GM12872 (cell line): Measurements from ENCODE around the gene SPEG.

Experiments
- TF ChIP-seq, protein P1 (sequence below): IDR thresholded peaks from 3 replicates; pipeline ENCODE4 v1.5.1; 2011; ENCODE audit warnings: low read depth, mild to moderate bottlenecking, low read length, moderate library complexity; ENCODE audit not compliant: insufficient read depth

Gene SPEG

DNA sequence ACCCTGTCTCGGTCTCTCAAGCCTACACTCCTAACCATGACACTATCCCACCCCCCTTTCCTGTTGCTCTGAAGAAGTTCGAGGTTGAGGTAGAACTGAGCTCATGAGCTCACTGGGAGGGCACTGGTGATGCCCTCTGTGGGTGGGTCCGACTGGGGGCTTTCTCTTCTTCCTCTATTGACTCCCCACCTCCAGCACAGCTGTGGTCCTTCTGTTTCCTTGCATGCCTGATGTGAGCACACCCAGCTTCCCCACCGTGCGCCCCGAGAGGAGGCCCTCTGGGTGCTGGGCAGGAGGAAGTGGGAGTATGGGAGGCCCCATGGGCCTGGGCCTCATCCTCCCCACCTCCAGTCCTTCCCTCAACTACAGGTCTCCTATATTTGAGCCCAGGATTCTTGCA is 20.9 kb downstream of the SPEG start:
- TF ChIP-seq, protein P1, sequence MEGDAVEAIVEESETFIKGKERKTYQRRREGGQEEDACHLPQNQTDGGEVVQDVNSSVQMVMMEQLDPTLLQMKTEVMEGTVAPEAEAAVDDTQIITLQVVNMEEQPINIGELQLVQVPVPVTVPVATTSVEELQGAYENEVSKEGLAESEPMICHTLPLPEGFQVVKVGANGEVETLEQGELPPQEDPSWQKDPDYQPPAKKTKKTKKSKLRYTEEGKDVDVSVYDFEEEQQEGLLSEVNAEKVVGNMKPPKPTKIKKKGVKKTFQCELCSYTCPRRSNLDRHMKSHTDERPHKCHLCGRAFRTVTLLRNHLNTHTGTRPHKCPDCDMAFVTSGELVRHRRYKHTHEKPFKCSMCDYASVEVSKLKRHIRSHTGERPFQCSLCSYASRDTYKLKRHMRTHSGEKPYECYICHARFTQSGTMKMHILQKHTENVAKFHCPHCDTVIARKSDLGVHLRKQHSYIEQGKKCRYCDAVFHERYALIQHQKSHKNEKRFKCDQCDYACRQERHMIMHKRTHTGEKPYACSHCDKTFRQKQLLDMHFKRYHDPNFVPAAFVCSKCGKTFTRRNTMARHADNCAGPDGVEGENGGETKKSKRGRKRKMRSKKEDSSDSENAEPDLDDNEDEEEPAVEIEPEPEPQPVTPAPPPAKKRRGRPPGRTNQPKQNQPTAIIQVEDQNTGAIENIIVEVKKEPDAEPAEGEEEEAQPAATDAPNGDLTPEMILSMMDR: no peak

DNA sequence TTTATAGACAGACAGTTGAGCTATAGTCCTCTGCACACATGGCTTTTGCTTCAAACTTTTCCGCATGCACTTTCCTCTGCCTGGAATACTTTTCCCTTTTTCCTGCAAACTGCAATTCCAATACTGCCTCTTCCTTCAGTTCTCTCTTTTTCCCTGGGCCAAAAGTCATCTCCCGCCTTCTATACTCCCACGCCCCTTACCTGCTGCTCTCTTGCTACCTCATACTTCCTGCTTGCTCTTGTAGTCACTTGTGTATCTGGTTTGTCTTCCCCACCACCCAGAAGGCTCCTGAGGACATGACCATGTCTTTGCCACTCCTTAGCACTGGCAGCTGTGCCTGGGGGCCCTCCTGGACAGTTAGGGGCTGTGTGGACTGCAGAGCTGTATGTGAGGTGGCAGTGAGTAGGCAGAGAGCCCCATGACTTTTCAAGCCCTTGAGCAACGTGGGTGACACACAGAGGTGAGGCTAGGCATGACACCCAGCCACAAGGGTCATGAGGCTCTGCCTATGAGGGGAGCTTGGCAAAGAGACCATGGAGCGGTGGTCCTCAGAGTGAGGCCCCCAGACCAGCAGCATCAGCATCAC is 23.2 kb downstream of the SPEG start:
- TF ChIP-seq, protein P1: peak; percentile 50

DNA sequence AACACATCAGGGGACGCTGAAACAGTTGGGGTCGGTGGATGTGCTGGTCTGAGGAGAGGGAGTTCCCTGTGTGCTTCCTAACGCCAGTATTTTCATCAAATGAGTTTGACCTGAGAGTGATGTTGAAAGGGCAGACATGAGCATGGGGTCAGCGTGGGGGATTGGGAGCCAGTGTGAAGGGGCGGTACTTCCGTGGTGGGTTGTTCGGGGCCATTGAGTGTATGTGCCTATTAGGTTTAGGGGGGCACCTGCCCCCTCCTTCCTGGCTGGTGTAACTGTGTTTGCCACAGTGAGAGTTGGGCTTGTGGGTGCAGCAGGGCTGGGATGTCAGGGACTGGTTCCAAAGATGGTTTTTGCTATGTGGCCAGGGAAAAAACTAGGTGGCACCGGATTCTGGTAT is 24.4 kb downstream of the SPEG start:
- TF ChIP-seq, protein P1: no peak

DNA sequence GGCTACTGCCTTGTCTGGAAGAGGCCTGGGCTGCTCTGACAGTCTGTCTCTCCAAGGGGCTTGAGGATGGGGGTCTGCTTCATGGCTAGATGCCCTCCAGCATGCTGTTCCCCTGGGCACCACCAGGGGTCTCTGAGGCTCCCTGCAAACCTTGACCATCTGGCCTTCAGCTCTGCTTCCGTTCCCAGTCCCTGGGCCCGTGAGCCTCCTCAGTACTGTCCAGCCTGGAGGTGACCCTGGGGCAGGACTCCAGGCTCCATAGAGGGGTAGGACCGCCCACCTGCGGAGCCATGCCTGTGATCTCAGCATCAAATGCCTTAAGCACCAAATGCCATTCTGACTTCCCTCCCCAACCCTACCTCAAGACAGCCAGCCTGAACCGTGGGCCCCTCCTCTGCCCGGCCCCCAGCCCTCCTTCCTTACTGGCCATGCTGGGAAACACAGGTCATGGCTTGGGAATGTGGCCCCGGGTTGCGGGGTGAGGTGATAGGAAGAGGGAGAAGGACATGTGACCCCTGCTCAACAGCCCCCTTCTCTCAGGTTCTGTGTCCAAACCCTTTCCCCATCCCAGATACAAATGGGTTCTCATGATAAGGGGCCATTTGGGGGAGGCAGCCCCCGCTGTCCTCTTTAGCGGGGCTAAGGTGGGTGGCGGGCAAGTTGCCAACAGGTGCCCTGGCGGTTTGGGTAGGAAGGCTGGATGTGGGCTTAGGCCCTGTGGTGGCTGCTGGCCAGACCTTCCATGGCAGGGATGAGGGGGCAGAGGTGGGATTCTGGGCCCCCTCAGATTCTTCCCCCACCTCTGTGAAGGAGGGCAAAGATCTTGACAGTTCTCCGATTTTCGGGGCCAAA is 25.0 kb downstream of the SPEG start:
- TF ChIP-seq, protein P1: peak; percentile 99

DNA sequence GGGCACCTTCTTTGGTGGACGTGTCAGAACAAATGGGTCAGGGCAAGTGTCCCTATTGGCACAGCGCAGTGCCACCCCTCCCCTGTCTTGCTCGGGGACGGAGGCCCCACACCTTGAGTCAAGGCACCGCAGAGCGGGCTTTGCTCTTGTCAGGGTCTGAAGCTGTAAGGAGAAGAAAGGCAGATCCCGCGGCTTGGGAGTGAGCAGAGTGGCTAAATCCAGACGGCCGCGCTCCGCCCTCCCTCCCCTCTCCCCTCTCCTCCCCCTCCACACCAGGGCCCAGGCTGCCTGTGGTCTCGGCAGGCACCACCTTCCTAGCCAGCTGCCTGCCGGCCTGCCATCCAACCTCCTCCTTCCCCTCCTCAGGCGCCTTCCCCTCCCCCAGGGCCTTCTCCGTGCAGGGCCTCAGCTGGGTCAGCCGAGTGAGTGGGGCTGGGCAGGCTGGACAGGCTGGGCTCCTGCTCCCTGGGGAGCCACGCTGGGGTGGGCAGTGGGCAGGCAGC is 25.8 kb downstream of the SPEG start:
- TF ChIP-seq, protein P1: no peak

DNA sequence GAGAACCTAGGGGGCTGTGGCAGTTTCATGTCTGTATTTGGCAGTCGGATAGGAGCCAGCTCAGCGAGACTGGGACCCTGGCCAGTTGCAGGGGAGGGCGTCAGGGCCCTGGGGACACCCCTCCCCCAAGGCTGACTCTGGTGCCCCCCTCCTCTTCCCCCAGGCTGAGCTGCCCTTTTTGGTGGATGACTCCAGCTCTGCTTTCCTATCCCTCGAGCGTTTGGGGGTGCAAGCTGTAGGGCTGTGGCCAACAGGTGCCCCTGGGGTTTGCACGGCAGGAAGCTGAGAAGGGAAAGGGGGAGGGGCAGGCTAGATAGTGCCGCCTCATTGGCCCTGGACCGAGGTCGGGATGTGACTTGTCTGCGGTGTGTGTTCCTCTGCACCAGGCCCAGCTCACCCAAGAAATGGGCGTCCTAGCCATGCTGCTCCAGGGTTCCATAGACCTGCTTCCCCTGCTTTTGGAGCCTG is 26.4 kb downstream of the SPEG start:
- TF ChIP-seq, protein P1: no peak

DNA sequence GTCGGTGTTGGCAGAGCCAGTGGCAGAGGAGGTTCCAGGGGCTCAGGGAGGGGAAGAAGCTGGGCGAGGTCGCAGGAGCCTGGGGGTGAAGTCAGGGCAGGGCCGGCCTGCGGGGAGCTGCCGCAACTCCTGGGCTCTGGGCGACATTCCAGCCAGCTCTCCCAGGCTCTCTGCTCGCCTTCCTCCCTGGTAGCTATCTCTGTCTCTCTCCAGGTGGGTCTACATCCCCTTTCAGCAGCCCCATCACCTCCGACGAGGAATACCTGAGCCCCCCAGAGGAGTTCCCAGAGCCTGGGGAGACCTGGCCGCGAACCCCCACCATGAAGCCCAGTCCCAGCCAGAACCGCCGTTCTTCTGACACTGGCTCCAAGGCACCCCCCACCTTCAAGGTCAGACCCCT is 27.0 kb downstream of the SPEG start:
- TF ChIP-seq, protein P1: no peak
